Heart left ventricle (tissue), 13 donors: ENCODE data around the gene TBL1XR1.

Source experiments
- CTCF ChIP-seq, 12 donors: fragments of 200-600 bp; sonication (generic) in 4 of 12; IDR thresholded peaks; one replicate each; pipeline versions ENCODE4 v1.5.0 to v1.8.0; 2018 to 2022; ENCODE audit warnings: antibody characterized with exemption in 12 of 12, mild to moderate bottlenecking in 5 of 12
- POLR2A ChIP-seq, 2 donors: fragments of 450-650 bp; IDR thresholded peaks; one replicate each; pipeline ENCODE4 v1.6.1; 2017; ENCODE audit warnings: antibody characterized with exemption in 2 of 2, mild to moderate bottlenecking in 2 of 2, moderate library complexity in 2 of 2
- donor health status: ischemic (EF 13 %, LVEDD 7.1; RV severe dilation, severe dysfunction).
- donor health status: DM: no; HTN: yes; CAD: no.
- donor health status: DM: no; HTN: no; CAD: no.
- donor health status: ischemic (EF 25% LVEDD 6.9; RV normal size, moderate dysfunction).
- donor health status: ischemic (EF 25% LVEDD 5.7; RV mildly dilated, moderate dysfunction).
- donor health status: ischemic (EF 35%, LVEDD 5.7; RV mildly dilated, moderate dysfunction).
- donor health status: nonischemic (EF 11% LVEDD 7.7; RV severe dilation, severe dysfunction).
- donor health status: DM: yes; HTN: yes; CAD: no.
- donor health status: PGD.
- donor health status: ischemic (EF 29% LVEDD 5.4; RV normal size, mild dysfunction).
- donor health status: nonischemic (EF 23%, LVEDD 6.1; RV moderate dilation, normal function).

DNA sequence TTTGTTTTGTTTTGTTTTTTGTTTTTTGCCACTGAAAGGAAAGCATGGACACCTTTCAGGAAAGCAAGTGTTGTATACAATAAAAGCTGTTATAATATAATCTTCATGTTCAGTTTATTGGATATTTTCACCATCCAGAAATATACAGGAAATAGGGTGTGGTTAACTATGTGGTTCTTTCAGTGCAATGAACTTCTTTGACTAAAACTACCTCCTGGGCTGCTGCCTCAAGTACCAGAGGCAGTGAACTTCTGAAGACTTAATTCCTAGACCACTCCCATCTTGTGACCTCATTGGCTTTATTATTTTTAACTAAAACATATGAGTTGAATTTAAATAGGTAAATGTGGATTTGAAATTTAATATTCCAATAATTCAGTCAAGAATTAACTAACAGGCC, 27.1 kb upstream of the TBL1XR1 start:
- no peak for TF ChIP-seq CTCF (IDR thresholded peaks at IDR 0.05)
- TF ChIP-seq POLR2A (IDR thresholded peaks at IDR 0.05), result no peak
